Fibroblast of the aortic adventitia (primary cell): ENCODE results near the gene METTL8. TPM values are rescaled to one million over a fixed set of nuclear protein-coding genes. Genes with fewer than 3 reads are reported as not detected.

ENCODE experiments used
- DNase-seq: peaks from one replicate; pipeline ENCODE4 v3.0.0-alpha.2; 2010; ENCODE audit warnings: low read depth
- H3K4me3 ChIP-seq: 2 replicates; pipeline ENCODE4 v1.5.1; 2011; ENCODE audit warnings: low read depth, mild to moderate bottlenecking, control low read depth, low read length, moderate library complexity
- CTCF ChIP-seq: IDR thresholded peaks from 2 replicates; pipeline ENCODE4 v1.5.1; 2011; ENCODE audit warnings: mild to moderate bottlenecking, low read length, control low read depth, inconsistent platforms; ENCODE audit not compliant: insufficient read depth
- total RNA-seq: library from RNA; depleted of rRNA; stranded (reverse); fragments of >200 nt; gene quantifications from 2 replicates; pipeline ENCODE4 v1.2.3, GENCODE V29; 2012; ENCODE audit warnings: low replicate concordance

METTL8 gene
- total RNA-seq, 1 donor = 34.6 TPM

GRCh38 chr2:171407676-171408044 lies 26.1 kb downstream of the METTL8 start:
- DNase-seq = no peak
- H3K4me3 ChIP-seq = no peak overlapping the region
- no peak for TF ChIP-seq CTCF

- no peak for TF ChIP-seq CTCF
- no peak overlapping the region for H3K4me3 ChIP-seq
- no peak for DNase-seq
Measured at GRCh38 chr2:171407030-171407675, 26.6 kb downstream of the METTL8 start.

- TF ChIP-seq CTCF = no peak
- no peak overlapping the region for H3K4me3 ChIP-seq
- DNase-seq = no peak
Measured at GRCh38 chr2:171406044-171406443, 27.7 kb downstream of the METTL8 start.

- TF ChIP-seq CTCF = no peak
- H3K4me3 ChIP-seq = no peak overlapping the region
- no peak for DNase-seq
Measured at GRCh38 chr2:171405546-171405945, 28.2 kb downstream of the METTL8 start.

- TF ChIP-seq CTCF = no peak
- no peak for DNase-seq
- no peak overlapping the region for H3K4me3 ChIP-seq
Measured at GRCh38 chr2:171404719-171405118, 29.1 kb downstream of the METTL8 start.

GRCh38 chr2:171404261-171404660 lies 29.5 kb downstream of the METTL8 start:
- TF ChIP-seq CTCF = no peak
- no peak overlapping the region for H3K4me3 ChIP-seq
- DNase-seq = peak; percentile 53
